Dermis blood vessel endothelial cell (primary cell): ENCODE data around the gene RETREG2. TPM values are rescaled to one million over a fixed set of nuclear protein-coding genes. Genes with fewer than 3 reads are reported as not detected.

ENCODE experiments used
- DNase-seq: peaks from one replicate; pipeline ENCODE4 v3.0.0; 2010
- total RNA-seq: library from RNA; depleted of rRNA; stranded (reverse); fragments of >200 nt; gene quantifications from 2 replicates; pipeline ENCODE4 v1.2.3, GENCODE V29; 2014

The RETREG2 gene
- total RNA-seq, 1 donor from 2014 or later: 75.4 TPM

DNA sequence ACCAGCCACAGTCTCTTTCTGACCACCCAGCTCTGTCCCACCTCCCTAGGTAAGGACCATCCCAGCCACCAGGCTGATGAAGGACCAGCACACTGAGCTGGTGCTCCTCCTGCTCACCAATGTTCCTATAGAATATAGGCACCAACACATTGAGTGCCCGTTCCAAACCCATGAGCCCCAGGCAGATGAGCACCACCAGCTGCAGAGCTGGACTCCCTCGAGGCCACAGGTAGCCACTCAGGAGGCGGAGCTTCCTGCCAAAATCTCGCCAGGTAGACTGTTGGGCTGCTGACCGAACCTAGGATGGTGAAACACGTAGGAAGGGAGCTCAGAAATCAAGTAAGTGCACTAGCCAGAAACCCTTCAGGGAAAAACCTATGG, 38.5 kb downstream of the RETREG2 start:
- DNase-seq: no peak

DNA sequence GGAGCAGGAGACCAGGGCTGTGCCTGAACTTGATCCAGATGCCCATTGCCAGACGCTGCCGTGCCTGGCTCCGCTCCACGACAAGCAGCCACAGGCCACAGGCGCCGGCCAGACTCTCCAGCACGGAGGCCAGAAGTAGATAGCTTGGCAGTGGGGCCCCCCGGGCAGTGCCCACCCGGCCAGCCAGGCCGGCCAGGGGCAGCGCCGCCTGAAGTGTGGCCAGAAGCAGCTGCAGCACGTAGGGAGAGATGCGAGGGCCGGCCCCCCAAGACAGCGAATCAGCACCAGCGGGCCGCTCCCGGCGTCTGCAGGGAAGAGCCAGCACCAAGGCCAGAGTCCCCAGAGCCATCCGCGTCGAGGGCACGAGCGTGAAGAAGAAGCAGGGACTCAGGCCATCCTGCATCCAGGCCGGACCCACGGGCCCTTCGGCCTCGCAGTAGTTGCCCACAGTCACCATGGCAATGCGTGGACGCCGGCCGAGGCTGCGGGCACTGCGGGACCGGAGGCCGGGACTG, 40.2 kb downstream of the RETREG2 start:
- DNase-seq: peak; percentile 78

DNA sequence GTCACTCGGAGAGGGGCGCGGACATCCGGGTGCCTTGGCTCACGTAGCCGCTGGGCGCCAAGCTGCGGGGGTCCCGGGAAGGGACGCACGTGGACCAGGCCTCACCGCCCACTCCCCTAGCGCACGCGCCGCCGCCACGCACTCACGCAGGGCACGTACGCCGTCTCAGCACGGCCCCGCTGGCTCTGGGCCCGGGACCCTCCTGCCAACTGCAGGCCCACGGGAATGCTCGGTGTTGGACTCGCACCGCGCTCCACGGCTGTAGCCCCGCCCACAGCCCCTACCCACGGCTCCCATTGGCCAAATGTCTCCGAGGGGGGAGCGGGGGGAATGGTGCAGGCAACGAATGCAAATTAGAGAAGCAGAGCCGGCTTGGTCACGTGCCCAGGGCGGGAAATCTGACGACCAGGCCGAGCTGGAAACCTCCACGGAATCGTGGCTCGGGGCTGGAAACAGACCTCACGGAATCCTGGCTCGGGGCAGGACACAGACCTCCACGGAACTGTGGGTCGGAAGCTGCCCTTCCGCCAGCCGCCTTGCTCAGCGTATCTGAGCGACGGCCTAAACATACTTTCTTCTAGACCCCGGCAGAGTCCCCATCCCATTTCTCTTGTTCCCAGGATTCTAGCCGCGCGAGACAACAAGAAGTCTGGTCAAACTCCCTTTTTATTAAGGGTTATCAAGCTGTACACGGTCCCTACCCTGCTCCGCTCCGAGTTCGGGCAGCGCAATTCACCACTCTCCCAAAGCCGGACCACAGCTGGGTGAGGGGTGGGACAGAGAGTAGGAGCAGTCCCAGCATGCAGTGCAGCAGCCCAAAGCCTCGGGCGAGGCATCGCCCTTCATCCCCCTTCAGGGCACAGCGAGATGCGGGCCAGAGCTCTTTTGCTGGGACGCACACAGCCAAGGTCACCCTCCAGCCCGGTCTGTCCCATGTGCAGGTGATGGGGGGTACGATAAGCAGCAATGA, 40.9 kb downstream of the RETREG2 start, which contains the start of gene ABCB6:
Gene ABCB6, minus strand, starts transcription at position 227 of the 970 bp plus-strand sequence. CDS start 285 bp downstream, outside the sequence.
- DNase-seq: peak; percentile 95

DNA sequence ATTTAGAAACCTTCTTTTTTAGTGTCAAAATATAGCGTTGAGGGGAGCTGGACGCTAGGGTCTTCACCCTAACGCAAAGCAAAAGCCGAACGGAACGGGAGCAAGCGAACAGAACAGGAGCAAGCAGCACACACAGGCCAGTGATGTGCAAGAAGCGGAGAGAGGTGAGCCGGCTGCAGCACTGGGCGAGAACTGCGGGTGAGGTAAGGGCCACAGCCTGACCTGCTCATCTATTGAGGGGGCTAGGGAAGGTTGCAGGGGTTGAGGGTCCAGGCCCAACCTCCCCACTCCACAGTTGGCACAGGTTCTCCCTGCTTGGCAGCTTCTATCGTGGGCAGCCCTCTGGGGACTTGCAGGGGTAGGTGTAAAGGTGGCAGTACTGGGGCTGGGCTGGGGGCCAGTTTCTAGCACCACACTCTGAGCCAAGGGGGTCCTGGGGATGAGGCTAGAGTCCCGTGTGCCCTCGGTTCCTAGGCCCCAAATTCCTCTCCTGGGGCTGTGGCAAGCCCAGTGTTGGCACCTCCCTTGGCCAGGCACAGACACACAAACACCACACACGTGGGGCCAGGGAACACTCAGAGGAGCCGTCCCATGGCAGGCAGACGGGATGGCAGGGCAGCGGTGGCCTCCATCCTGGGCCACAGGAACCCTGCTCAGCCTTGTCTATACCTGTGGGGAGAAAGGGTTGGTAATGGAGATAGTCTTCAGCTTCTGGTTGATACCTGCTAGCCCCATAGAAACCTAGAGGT, 41.9 kb downstream of the RETREG2 start:
- DNase-seq: no peak

DNA sequence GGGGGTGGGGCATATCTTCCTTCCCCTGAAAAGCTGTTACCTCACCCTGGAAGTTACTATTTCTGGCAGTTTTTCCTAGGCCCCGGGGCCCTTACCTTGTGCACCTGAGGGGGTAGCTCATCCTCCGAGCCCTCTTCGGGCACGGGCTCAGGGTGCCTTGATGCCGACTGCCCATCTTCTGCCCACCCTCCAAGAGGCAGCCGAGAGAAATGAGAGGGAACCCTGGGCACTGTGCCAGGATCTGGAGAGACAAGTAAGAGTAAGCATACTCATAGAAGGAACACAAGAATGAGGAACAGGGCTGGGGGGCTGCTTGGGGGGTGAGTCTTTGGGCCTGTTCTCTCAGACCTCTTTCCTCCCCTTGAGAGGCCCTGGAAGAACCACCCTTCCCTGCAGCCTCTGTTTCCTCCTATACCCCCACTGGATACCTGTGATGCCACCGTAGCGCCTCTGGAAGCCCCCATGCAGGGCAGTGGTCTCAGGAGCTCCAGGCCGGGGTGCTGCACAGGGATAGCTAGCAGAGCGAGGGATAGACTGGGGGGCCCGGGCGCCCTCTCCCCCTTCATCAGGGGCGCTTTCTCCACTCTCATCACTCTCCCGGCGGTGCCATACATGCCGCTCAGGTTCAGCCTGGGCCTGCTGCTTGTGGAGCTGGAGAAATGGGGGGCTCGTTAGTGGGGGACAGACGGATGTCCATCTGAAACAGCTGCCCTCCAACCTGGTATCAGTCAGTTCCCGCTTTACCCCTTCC, 42.8 kb downstream of the RETREG2 start:
- DNase-seq: no peak

DNA sequence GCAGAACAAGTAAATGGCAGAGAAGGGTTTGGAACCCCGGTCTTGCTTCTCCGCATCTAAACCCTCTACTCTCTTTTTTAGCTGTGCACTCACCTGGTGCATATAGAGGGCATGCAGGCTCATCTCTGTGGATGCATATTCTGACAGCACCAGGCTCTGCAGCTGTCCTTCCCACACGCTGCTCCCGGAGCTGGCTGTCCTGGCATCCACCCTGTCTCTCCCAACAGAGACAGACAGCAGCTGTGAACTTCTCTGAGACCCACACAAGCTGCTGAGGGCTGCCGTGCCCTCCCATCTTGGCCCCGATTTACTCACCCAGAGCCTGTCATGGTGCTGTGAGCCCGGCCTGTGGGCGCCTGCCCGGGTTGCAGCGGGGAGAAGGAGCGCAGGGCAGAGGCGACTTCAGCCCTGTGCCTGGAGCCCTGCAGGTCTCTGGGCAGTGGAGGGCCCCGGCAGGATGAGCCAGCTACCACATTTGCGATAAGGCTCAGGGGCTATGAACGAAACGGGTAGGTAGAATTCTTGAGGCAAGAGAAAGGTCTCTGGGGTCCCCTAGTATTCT, 44.0 kb downstream of the RETREG2 start:
- no peak for DNase-seq

DNA sequence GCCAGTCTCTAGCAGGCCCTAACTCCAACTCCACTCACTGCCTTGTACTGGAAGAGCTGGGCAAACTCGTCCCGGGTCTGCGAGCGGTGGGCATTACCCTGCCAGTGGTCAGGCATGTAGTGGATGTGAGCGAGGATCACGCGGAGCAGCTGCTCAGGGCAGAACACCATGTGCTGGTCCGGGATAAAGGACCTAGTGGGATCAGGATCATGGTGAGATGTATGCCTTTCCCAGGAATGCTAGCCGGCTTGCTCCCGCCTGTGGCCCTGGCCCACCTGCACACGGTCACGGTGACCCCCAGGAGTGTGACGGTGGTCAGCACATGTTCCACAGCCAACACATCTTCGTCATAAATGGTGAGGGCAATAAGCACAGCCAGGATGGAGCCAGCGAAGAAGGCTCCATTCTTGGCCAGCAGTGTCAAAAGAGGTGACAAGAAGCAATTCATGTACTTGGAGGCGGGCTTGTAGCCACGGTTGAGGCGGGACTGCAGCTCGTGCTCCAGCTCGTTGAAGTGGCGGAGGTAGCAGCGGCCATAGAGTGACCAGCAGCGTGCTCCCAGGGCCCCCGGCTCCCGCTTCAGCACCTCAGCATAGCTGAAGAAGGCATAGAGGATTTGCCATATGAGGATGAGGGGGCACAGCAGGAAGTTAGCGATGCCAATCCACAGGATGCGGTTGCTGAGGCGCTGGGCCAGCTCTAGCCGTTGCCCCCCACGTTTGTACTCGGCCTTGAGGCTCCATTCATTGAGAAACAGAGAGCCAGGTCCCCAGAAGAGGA, 45.9 kb downstream of the RETREG2 start:
- DNase-seq: no peak

DNA sequence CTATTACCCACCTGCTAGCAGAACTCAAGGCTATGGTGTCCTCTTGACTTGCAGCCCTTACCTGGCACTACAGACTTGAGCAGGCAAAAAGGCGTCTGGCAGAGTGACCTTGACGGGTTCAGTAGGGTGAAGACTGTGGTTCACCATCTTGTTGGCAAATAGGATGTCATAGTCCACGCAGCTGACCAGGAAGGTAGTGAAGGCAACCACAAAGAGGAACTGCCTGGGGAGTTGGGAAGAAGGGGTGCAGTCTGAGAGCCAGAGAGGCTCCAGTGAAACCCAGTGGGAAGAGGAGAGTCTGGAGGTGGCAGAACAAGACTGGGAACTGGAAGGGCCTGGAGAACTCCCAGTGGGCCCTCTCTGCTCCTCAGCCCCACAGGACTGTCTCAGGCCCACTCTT, 47.3 kb downstream of the RETREG2 start:
- DNase-seq: no peak

DNA sequence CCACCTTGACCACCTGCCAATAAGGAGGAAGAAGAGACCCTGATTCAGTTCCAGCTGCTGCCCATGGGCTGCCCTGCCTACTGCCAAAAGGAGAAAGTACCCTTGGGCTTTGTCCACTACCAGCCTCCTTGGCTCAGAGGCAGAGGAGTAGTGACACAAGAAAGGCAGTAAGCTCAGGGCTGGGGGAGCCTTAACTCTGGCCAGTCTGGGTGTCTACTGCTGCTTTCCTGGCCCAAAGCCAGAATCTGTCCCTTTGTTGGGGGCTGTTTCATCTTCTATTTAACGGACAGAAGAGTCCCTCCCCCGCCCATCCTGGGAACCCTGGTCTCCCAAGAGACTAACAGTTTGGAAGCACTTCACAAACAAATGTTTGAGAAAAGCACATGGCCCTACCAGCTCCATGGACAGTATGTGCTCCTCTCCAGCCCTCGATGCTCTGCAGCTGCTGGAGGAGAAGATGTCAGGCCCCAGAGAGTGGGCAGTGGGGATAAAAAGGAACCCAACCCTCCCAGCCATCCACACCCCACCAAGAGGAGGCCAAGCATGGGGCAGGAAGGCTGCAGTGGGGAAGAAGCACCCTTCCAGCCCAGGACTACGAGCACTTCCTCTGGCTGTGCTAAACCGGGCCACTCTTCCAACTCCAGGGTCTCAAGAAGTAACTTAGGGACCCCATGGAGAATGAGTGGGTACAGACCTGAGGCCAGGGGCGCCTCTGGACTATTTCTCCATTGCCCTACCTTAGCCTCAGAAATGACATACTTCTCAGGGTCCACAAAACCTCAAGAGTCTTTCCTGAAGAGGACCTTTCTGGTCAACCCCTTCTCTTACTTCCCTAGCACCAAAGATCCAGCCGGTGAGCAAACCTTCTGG, 50.2 kb downstream of the RETREG2 start:
- DNase-seq: peak; percentile 21

DNA sequence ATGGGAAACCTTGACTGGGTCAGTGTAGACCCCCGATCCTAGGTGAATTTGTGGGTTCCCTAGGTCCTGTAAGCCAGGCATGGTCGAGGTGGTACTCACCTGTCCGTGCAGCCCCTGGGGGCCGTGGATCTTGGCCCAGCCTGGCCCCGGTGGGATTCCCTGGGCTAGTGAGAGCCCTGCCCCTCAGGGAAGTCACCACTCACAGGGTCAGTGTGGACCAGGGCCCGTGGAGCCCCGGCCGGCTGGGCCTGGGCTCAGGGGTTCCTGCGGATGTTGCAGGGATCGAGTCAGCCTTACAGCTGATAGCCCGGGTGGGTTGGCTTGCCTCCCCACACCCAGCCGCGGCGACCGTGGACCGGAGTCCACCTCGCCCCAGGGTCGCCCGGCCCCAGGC, 50.8 kb downstream of the RETREG2 start:
- DNase-seq: no peak

DNA sequence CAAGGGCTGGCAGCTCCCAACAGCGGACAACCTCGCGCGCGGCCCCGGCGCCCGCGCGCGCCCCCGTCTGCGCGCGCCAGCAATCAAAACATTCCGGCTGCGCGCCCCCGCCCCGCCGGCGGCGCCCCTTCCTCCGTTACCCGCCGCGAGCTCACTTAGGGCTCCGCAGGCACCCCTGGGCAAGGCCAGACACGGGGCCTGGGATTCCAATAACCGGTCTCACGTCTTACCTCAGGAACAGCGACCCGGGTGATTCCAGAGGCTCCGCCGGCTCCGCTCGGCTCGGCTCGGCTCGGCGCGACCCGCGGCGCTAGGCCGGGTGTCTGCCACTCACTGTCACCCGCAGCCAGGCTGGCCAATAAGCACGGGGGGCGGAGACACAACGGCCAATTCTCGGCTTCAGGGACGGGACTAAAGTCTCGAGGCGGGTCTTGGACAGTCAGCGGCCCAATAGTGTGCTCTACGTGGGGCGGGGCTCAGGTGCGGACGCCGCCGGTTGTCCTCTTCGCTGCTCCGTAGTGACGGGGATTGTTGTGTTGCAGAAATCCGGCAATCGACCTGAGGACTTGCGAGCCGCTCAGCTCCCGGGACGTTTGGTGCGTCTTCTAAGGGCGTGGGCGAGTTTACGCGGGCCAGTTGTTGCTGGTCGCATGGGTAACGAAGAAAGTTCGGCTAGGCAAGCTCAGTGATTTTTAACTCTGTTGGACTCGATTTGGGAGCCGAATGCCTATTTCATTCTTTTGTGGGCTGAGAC, 51.4 kb downstream of the RETREG2 start, which contains the start of the genes ANKZF1 and ATG9A:
Gene ANKZF1, plus strand, starts transcription at position 502 of the 754 bp plus-strand sequence. CDS start 452 bp downstream, outside the sequence.
Gene ATG9A, minus strand, starts transcription at position 332 of the 754 bp plus-strand sequence. CDS start 1,612 bp downstream, outside the sequence.
- DNase-seq: peak; percentile 99

DNA sequence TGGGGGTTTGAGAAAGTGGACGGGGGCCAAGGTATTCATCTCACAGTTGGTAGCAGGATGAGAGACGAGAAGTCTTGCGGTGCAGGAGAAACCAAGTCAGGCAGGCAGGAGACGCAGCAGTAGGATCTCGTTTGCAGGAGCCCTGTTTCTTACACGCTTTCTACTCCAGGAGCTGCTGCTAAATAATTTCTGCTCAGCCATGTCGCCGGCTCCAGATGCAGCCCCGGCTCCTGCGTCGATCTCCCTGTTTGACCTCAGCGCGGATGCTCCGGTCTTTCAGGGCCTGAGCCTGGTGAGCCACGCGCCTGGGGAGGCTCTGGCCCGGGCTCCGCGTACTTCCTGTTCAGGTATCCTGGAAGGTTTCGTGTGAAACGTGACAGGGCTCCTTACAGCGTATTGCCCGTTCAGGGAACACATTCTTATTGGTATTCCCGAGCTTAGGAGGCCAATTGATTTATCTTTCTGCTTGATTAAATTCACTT, 52.0 kb downstream of the RETREG2 start:
- peak; percentile 67 for DNase-seq

DNA sequence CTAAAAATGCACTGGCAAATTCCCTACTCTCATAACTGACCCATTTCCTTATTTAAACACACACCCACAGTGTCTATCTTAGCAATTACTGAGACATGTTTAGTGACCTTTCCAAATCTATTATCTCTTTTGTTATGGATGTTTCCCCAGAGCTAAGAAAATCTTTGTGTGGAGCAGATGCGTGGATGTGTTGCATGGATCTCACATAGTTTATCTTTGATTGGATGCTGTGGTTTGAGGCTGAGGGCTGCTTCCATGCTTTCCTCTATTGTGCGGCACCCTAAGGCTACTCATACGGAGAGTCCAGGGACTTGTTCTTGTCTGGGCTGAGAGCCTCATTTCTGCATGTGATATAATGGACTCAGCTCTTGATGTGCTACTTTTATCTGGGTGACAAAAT, 56.3 kb downstream of the RETREG2 start:
- DNase-seq: no peak

Other genes with a start within 250 kb of the RETREG2 start
- gene CDK5R2, start 218.6 kb upstream of the RETREG2 start, total RNA-seq: not detected in 2 replicates
- gene FEV, start 193.1 kb upstream of the RETREG2 start, total RNA-seq: not detected in 2 replicates
- not detected in 2 replicates for gene CRYBA2, start 184.9 kb upstream of the RETREG2 start, total RNA-seq
- not detected in 2 replicates for gene CFAP65, start 136.8 kb upstream of the RETREG2 start, total RNA-seq
- gene IHH, start 117.4 kb upstream of the RETREG2 start, total RNA-seq: not detected in 2 replicates
- 25.7 and 28.8 TPM in 2 replicates for gene NHEJ1, start 17.5 kb upstream of the RETREG2 start, total RNA-seq
- gene SLC23A3, start 8.2 kb upstream of the RETREG2 start, total RNA-seq: 1.3 and 3.2 TPM in 2 replicates
- gene CNPPD1, start 1.4 kb upstream of the RETREG2 start, total RNA-seq: 25.7 and 29.8 TPM in 2 replicates
- 16.7 and 22.5 TPM in 2 replicates for gene ZFAND2B, start 28.5 kb downstream of the RETREG2 start, total RNA-seq
- 31.8 and 52.4 TPM in 2 replicates for gene ABCB6, start 40.7 kb downstream of the RETREG2 start, total RNA-seq
- 46.5 and 75.4 TPM in 2 replicates for gene ATG9A, start 51.4 kb downstream of the RETREG2 start, total RNA-seq
- gene ANKZF1, start 51.5 kb downstream of the RETREG2 start, total RNA-seq: 17.7 and 29.6 TPM in 2 replicates
- 5.7 and 6.5 TPM in 2 replicates for gene GLB1L, start 67.2 kb downstream of the RETREG2 start, total RNA-seq
- gene STK16, start 67.2 kb downstream of the RETREG2 start, total RNA-seq: 24.3 and 24.7 TPM in 2 replicates
- gene TUBA4B, start 75.0 kb downstream of the RETREG2 start, total RNA-seq: 0.09 TPM in 1 of 2 replicates, not detected in the other
- 19.9 and 23.0 TPM in 2 replicates for gene TUBA4A, start 75.6 kb downstream of the RETREG2 start, total RNA-seq
- gene DNAJB2, start 101.1 kb downstream of the RETREG2 start, total RNA-seq: 24.0 and 27.7 TPM in 2 replicates
- 0.17 TPM in 1 of 2 replicates, not detected in the other for gene PTPRN, start 131.1 kb downstream of the RETREG2 start, total RNA-seq
- gene RESP18, start 154.5 kb downstream of the RETREG2 start, total RNA-seq: not detected in 2 replicates
- 54.1 and 67.7 TPM in 2 replicates for gene DNPEP, start 209.6 kb downstream of the RETREG2 start, total RNA-seq
- not detected in 2 replicates for gene DES, start 240.1 kb downstream of the RETREG2 start, total RNA-seq